ENCODE measurements around the gene IGFBP5.

Gene IGFBP5

DNA sequence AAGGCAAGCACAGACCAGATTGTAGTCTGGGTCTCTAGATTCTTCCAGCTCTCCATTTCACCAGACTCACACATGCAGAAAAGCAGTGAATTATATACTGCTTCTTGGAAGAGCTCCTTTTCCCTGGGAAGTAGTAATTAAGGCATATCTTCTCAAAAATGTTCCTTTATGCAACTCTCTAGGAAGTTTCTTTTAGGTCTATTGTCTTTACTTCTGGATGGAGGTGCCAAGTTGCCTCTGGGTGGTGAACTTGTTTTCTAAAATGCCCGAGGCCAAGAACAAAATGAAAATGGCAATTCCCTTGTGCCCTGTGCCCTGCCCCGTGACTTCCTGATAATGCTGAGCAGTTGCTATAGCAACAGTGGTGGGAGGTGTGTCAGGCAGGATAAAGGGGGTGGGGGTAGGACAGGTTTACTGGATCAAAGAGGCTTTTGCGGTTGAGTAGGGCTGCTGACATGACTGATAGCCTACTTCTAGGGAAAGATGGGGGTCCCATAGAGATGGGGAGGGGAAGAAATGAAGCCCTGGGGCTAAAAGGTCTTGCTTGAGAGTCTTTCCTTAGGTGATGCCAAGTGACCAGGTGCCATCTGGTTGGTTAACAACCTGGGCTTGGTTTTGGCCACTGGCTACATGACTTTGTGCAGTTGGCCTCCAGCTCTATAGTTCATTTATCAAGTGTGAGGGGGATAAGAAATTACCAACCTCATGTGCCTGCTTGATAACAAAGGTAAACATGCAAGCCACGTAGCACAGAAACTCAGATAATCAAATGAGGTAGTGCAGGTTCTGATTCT lies 50.3 kb downstream of the IGFBP5 start:
- DNase-seq (ENCODE audit: low read depth), result no peak

DNA sequence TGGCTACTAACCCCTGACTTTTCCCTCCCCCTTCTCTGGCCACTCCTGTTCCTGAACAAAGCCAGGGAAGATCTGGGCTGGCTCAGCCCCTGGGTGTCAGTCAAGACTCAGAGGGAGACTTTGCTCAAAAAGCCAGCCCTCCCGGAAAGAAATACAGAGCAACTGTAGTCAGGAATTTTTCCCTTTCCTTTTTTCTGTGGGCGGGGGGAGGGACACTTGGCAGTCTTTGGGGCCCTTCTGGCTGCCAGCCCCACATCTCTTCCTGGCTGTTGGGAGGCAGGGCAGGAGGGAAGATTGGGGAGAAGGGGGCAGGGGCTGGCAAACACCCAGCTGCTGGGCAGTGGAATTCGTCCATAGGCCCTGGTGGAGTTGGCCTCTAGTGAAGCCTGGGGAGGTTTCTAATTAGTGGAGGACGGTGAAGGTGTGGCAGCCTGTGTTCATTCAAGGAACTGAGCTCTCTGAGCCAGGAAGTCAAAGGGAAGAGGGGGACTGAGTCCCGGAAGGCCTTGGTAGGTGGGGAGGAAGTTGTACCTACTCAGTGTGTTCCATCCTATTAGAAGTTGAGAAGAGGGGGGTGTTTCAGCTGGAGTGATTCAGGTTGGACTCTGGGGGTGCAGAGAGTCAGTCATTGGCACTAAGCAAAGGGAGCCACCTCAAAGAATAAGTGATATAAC lies 51.2 kb downstream of the IGFBP5 start:
- DNase-seq (ENCODE audit: low read depth), result peak; percentile 58

DNA sequence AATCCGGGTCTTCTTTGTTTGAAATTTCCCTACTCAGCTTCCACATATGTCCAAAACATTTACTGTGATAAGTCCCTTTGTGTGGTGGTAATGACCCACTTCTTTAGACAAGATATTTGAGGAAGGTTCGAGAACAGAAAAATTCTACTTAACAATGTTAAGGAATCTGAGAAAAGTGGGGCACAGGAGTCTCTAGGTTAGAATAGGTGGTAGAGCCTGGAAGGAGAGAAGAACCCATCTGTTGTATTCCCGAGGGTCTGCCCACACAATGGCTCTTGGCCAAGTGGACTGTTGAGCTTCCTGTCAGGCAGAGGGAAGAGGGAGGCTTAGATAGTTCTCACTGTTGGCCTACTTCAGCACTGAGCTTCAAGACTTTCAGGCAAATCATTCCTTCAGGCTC lies 57.9 kb downstream of the IGFBP5 start:
- no peak for DNase-seq (ENCODE audit: low read depth)

DNA sequence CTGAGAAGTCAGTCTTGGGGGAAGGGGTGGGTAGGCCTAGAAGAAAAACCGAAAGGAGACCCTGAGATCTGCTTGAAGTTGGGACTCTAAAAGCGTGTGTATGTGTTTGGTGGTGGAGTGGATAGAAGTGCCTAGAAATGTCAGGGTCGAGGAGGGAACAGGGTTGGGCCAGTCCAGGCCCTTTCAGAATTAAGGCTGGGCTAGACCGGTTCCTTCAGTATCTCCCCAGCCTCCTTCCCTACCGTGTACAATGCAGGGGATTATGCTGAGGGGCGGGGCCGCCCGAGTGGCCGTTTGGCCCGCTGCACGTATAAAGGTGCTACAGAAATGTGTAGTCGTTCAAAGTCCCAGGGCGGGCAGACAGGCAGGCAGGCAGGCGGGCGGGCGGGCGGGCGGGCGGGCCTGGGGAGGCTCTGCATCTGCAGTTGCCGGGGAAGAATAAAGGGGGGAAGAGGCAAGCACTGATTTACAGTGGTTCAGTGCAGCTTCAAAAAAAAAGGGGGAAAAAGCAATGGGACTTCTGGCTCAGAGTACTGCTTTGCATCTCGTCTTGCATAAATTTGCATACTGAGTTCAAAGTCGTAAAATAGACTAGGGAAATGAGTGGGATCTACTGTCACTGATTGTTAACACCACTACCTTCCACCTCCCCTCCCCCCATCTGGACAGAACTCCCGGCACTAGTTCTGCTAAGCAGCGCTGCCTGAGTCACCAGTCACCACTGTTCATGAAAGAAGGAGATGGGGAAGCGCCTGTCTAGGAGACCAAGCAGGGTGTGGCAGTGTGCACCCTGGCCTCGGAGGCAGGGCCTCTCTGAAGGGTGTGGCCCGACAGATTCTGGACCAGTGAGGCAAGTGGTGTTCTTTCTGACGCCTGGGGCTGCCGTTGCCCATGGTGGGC lies 58.5 kb downstream of the IGFBP5 start:
- peak; percentile 84 for DNase-seq (ENCODE audit: low read depth)

DNA sequence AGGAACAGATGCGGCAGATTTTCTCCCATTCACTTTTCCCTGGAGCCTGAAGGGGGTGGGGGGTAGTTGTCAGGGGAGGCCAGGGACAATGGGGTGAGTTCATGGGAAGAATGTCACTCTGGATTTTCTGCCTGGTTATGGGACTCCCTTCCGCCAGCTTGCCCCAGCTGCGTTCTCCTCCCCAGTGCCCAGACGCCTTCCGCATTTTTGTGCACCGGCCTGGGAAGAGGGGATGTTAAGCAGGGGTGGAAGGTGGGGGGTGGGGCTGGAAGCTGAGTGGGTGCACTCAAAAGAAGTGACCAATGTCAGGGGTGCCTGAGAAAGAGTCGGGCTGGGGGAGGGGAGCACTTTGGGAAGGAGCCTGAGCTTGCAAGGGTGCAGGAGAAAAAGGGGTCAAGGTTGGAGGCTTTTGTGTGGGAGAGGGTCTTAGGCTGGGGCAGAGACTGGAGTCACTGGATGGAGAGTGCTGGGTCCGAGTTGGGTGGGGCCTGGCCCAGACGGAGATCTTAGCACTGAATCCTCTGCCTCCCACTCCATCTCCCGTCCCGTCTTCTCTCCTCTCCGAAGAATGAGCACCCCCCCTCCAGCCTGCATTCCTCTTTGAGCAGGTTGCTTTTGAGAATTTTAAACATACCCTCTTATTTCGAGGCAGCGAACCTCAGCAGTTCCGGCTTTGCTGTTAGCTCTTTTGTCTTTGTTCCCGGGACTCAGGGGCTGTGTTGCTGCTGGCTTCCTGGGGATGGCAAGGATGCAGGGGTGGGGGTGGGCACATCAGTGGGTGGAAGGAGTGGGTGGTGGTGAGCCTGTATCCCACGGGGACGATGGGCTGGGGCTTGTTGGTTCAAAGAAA lies 59.4 kb downstream of the IGFBP5 start:
- peak; percentile 37 for DNase-seq (ENCODE audit: low read depth)

DNA sequence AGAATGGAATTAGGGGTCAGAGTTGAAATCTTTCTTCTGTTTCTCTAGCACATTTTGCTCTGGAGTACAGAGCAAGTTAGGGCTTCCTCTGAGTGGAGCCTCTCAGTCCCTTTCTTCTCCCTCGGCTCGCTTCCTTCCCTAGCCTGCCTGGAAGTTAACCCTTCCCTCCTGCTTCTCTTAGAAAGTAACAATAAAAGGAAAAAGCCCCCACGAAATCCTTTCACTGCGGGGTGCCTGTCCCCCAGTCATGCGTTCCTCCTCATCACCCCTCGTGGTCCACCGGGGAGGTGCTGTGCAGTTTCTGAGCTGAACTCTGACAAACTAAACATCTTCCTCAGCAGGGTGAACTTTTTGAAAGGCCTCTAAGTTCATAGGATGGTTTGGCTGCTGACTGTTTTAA lies 60.2 kb downstream of the IGFBP5 start:
- DNase-seq (ENCODE audit: low read depth), result peak; percentile 43

DNA sequence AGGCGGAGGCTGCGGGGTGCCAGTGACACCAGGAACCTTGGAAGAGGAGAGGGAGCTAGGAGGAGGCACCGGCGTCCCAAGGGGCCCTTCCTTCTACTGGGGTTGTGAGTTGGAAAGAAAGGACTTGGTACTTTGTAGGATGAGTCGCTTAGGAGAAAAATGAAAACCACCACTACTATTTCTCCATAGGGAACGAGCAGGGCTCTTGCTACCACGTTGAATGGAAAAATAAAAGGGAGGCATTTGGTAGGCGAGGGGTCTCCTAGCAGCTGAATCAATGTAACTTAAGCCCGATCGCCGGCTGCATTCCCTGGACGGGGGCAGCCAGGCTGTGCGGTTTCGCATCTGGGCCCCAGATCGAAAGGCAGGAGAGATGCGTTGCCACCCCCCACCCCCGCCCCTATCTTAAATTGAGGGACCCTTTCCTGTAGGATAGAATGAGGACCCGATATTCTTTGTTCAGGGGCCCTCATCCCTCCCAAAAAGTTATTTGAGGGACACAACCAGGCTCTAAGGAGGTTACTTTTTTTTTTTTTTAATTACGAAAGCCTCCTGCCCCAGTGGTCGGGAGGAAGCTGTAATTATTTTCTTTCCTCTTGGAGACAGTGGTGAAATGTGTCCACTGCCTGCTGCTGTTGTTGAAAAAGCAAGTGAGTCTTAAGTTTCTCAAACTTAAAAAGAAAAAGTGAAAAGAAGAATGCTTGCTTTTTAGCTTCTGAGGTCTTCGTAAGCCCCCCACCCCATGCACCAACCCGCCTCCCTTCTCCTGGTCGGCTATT lies 60.8 kb downstream of the IGFBP5 start:
- peak; percentile 37 for DNase-seq (ENCODE audit: low read depth)

DNA sequence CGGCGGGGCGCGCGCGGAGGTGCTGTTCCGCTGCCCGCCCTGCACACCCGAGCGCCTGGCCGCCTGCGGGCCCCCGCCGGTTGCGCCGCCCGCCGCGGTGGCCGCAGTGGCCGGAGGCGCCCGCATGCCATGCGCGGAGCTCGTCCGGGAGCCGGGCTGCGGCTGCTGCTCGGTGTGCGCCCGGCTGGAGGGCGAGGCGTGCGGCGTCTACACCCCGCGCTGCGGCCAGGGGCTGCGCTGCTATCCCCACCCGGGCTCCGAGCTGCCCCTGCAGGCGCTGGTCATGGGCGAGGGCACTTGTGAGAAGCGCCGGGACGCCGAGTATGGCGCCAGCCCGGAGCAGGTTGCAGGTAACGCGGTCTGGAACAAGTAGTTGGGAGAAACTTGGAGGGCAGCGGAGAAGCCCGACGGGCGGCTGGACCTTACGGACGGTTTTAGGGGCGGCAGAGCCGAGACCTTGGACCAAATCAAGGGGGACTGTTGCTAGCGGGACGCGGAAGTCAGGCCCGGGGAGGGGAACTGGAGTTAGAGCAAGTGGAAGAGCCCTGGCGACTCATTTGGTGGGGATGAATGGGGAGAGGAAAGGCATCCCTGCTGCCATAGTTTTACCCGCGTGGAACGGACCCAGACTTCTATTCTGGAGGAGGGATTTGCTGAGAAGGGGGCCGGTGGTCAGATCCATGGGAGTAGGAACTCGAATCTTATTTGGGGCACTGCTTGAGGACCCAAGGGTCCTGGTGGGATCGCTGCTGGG lies 61.6 kb downstream of the IGFBP5 start:
- no peak for DNase-seq (ENCODE audit: low read depth)

DNA sequence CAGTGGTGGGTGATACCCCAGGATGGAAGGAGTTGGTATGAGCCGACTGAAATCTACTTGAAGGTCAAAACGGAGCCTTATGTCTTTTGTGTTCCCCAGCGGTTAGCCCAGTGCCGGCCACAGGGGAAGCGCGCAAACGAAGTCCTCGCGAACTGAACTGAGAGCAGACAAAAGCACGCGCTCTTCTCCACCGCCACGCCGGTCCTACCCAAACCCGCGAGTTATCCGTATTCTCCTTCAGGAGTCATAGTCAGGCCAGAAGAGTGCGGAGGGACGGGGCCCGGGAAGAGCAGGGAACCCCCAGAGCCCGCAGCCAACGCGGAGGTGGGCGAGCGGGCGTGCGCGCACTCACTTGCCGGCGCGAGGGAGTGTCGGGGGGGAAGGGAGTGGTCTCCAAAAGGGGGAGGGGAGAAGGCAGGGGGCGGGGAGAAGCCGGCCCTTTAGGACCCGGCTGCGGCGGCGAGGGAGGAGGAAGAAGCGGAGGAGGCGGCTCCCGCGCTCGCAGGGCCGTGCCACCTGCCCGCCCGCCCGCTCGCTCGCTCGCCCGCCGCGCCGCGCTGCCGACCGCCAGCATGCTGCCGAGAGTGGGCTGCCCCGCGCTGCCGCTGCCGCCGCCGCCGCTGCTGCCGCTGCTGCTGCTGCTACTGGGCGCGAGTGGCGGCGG lies 62.3 kb downstream of the IGFBP5 start, which contains the start of gene IGFBP2:
Gene IGFBP2, plus strand, starts transcription at position 469 of the 664 bp plus-strand sequence. Its CDS starts 104 bp downstream, at position 573.
- peak; percentile 80 for DNase-seq (ENCODE audit: low read depth)

DNA sequence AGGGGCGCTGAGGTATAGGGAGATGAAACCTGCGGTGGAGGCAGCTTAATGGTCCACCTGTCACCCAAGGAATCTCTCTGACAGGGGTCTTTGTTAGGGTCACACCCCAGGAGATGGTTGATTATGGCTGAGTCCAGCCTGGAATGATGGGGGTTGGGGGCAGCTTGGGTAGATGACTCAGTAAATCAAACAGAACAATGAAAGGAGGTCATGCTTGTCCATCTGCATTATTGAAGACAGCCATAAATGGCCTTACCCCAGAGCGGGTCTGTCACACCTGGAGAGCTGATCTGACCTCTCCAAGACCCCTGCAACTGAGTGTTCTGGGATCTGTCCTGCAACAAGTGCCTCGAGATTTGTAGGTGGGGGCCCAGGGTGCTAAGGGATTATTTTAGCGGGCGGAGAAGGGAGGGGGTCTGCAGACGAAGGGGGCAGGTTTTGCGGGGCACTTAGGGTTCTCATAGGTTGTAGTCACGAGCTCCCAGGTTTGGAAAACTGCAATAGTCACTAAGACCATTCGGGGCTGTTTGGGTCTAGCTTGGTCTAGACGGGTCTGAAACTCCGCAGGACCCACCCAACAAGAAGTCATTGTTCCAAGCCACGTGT lies 62.9 kb downstream of the IGFBP5 start:
- no peak for DNase-seq (ENCODE audit: low read depth)

DNA sequence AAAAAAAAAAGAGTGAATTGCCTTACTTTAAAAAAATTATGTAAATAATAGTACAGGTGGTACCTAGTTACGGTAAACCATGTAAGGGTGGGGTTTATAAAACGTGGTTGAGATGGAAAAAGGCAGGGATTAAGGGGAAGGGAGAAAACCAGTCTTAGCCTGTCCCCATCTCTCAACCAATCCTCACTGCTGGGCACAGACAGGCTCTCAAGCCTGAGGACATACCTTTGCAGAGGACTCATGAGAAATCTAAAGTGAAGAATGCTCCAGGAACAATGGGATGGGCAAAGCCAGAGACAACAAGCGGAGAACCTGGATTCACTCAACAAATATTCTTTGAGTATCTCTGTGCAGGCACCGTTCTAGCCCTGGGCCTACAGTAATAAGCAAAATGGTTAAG lies 65.6 kb downstream of the IGFBP5 start:
- no peak for DNase-seq (ENCODE audit: low read depth)

DNA sequence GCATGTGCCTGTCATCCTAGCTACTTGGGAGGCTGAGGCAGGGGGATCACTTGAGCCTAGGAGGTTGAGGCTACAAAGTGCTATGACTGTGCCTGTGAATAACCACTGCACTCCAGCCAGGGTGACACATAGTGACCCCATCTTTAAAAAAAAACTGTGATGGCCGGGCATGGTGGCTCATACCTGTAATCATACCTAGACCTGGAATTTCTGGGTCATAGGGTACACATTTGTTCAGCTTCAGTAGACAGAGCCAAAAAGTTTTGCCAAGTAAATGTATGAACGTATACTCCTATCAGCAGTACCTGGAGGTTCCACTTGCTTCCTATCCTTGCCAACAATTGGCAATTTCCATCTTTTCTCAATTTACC lies 68.5 kb downstream of the IGFBP5 start:
- no peak for DNase-seq (ENCODE audit: low read depth)

DNA sequence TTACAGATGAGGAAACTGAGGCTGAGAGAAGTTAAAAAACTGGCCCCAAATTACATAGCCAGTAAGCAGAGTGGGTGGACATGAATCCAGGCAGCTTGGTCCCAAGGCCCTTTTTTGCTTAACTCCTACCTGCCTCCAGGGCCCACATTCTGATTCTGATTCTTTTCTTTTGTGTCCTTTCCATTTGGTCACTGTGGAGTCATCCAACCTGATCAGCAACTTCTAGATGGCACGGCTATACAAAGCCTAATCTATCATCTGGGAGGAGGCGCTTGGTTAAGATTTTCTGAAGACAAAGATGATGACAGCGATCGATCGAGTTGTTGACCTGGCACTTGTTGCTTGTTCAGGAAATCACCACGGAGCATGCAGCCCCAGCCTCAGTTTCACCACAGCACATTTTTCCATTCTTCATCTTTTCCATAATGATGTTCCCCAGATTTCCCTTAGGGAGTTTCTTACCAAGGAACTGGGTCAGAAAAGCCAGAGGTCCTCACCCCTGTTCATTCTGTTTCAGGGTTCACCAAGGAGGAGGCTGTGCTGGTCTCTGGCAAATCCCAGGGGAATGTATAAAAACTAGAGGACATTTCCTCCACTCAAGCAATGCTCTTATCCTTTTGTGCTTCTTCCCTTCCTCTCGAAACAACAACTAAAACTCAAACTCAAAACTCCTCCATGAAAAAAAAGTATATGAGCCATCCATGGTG lies 69.0 kb downstream of the IGFBP5 start:
- no peak for DNase-seq (ENCODE audit: low read depth)

DNA sequence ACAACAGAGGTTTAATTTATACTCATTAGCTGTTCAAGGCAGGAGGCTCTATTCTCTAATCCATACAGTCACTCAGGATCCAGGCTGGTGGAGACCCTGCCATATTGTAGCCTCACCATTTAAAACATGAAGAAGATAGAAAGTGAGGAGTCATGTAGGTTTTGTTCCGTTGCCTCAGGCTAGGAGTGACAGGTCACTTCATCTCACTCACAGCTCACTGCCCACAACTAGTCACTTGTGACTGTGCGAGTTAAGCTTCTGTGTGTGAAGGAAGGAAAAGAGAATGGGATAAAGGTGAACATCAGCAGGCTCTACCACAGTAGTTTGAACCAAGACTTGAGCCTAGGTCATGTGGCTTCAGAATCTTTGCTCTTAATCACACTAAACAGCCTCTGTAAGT lies 71.1 kb downstream of the IGFBP5 start:
- DNase-seq (ENCODE audit: low read depth), result no peak

DNA sequence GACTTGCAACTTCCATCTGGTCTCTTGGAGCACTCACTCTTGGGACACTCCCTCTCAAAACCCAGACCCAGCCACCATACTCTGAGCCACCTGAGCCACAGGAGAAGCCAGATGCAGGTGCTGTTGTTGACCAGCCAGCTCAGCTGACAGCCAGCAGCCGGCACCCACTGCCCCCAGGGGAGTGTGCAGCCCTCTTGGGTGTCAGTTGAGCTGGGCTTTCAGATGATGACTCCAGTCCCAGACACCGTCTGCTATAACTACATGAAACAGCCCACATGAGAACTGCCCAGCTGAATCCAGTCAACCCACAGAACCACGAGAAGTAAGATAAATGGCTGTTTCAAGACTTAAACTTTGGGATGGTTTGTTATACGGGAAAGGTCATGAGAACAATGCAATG lies 72.8 kb downstream of the IGFBP5 start:
- DNase-seq (ENCODE audit: low read depth), result no peak
